ENCODE data around the gene EMD.
A peak's percentile ranks its signal among the peaks of the same experiment; 100 is the strongest.

The EMD gene

GRCh38 chrX:154365997-154366665, 13.0 kb upstream of the EMD start:
- no peak overlapping the region for H2AFZ ChIP-seq (ENCODE audit: low read length, unreplicated experiment)
- peaks cover 14% of the 10 kb centered on the region; the same call in 1 of the 2 replicates for H3K36me3 ChIP-seq (ENCODE audit: insufficient read depth, low read length)

GRCh38 chrX:154366666-154367055, 12.4 kb upstream of the EMD start:
- peaks cover 81% of the 10 kb centered on the region for H3K79me2 ChIP-seq (ENCODE audit: control insufficient read depth, insufficient read depth, low read length, unreplicated experiment)

More at GRCh38 chrX:154365997-154366665, 13.0 kb upstream of the EMD start:
- Histone ChIP-seq H3K4me1 (ENCODE audit: control insufficient read depth, insufficient read depth, low read length, unreplicated experiment) (peaks cover 20% of the 10 kb centered on the region), H3K27ac (ENCODE audit: low read depth, low read length) (peak overlapping the region; percentile 100; the same call in 1 of the 2 replicates), H3K4me3 (ENCODE audit: low read depth, low read length) (no peak overlapping the region), H3K27me3 (ENCODE audit: insufficient read depth, low read length) (no peaks in the 10 kb centered on the region), H3K79me2 (ENCODE audit: control insufficient read depth, insufficient read depth, low read length, unreplicated experiment) (peaks cover 85% of the 10 kb centered on the region)

GRCh38 chrX:154367474-154368308, 11.4 kb upstream of the EMD start:
- H3K4me3 ChIP-seq (ENCODE audit: low read depth, low read length), result peak overlapping the region; percentile 96
- H3K27me3 ChIP-seq (ENCODE audit: insufficient read depth, low read length), result no peaks in the 10 kb centered on the region
- H3K36me3 ChIP-seq (ENCODE audit: insufficient read depth, low read length), result peaks cover 14% of the 10 kb centered on the region; the same call in 1 of the 2 replicates
- peak overlapping the region; percentile 100 for H3K27ac ChIP-seq (ENCODE audit: low read depth, low read length)
- H3K79me2 ChIP-seq (ENCODE audit: control insufficient read depth, insufficient read depth, low read length, unreplicated experiment), result peaks cover 78% of the 10 kb centered on the region
- peaks cover 23% of the 10 kb centered on the region for H3K4me1 ChIP-seq (ENCODE audit: control insufficient read depth, insufficient read depth, low read length, unreplicated experiment)
- no peak overlapping the region for H2AFZ ChIP-seq (ENCODE audit: low read length, unreplicated experiment)

More at GRCh38 chrX:154366666-154367055, 12.4 kb upstream of the EMD start:
- H3K27ac ChIP-seq (ENCODE audit: low read depth, low read length), result peak overlapping the region; percentile 100
- H3K4me1 ChIP-seq (ENCODE audit: control insufficient read depth, insufficient read depth, low read length, unreplicated experiment), result peaks cover 20% of the 10 kb centered on the region
- no peak overlapping the region for H3K4me3 ChIP-seq (ENCODE audit: low read depth, low read length)
- H3K27me3 ChIP-seq (ENCODE audit: insufficient read depth, low read length), result no peaks in the 10 kb centered on the region
- no peak overlapping the region for H2AFZ ChIP-seq (ENCODE audit: low read length, unreplicated experiment)
- H3K36me3 ChIP-seq (ENCODE audit: insufficient read depth, low read length), result peaks cover 14% of the 10 kb centered on the region; the same call in 1 of the 2 replicates

GRCh38 chrX:154368630-154369448, 10.3 kb upstream of the EMD start:
- H3K27me3 ChIP-seq (ENCODE audit: insufficient read depth, low read length), result no peaks in the 10 kb centered on the region
- H3K4me1 ChIP-seq (ENCODE audit: control insufficient read depth, insufficient read depth, low read length, unreplicated experiment), result peaks cover 27% of the 10 kb centered on the region
- H3K4me3 ChIP-seq (ENCODE audit: low read depth, low read length), result peak overlapping the region; percentile 96
- peak overlapping the region; percentile 100 for H3K27ac ChIP-seq (ENCODE audit: low read depth, low read length)
- peaks cover 82% of the 10 kb centered on the region for H3K79me2 ChIP-seq (ENCODE audit: control insufficient read depth, insufficient read depth, low read length, unreplicated experiment)
- H2AFZ ChIP-seq (ENCODE audit: low read length, unreplicated experiment), result no peak overlapping the region
- H3K36me3 ChIP-seq (ENCODE audit: insufficient read depth, low read length), result peaks cover 14% of the 10 kb centered on the region; the same call in 1 of the 2 replicates

- Histone ChIP-seq H3K27ac (ENCODE audit: low read depth, low read length) (peak overlapping the region; percentile 100), H2AFZ (ENCODE audit: low read length, unreplicated experiment) (no peak overlapping the region), H3K4me3 (ENCODE audit: low read depth, low read length) (peak overlapping the region; percentile 96), H3K36me3 (ENCODE audit: insufficient read depth, low read length) (peaks cover 14% of the 10 kb centered on the region; the same call in 1 of the 2 replicates), H3K79me2 (ENCODE audit: control insufficient read depth, insufficient read depth, low read length, unreplicated experiment) (peaks cover 75% of the 10 kb centered on the region), H3K4me1 (ENCODE audit: control insufficient read depth, insufficient read depth, low read length, unreplicated experiment) (peaks cover 24% of the 10 kb centered on the region), H3K27me3 (ENCODE audit: insufficient read depth, low read length) (no peaks in the 10 kb centered on the region)
Observed at GRCh38 chrX:154369449-154370299, 9.4 kb upstream of the EMD start.

GRCh38 chrX:154370300-154371016, 8.6 kb upstream of the EMD start:
- Histone ChIP-seq H3K4me3 (ENCODE audit: low read depth, low read length) (peak overlapping the region; percentile 96), H3K27me3 (ENCODE audit: insufficient read depth, low read length) (no peaks in the 10 kb centered on the region), H3K27ac (ENCODE audit: low read depth, low read length) (peak overlapping the region; percentile 100), H3K79me2 (ENCODE audit: control insufficient read depth, insufficient read depth, low read length, unreplicated experiment) (peaks cover 68% of the 10 kb centered on the region), H3K4me1 (ENCODE audit: control insufficient read depth, insufficient read depth, low read length, unreplicated experiment) (peaks cover 24% of the 10 kb centered on the region), H2AFZ (ENCODE audit: low read length, unreplicated experiment) (no peak overlapping the region), H3K36me3 (ENCODE audit: insufficient read depth, low read length) (peaks cover 14% of the 10 kb centered on the region; the same call in 1 of the 2 replicates)

DNA sequence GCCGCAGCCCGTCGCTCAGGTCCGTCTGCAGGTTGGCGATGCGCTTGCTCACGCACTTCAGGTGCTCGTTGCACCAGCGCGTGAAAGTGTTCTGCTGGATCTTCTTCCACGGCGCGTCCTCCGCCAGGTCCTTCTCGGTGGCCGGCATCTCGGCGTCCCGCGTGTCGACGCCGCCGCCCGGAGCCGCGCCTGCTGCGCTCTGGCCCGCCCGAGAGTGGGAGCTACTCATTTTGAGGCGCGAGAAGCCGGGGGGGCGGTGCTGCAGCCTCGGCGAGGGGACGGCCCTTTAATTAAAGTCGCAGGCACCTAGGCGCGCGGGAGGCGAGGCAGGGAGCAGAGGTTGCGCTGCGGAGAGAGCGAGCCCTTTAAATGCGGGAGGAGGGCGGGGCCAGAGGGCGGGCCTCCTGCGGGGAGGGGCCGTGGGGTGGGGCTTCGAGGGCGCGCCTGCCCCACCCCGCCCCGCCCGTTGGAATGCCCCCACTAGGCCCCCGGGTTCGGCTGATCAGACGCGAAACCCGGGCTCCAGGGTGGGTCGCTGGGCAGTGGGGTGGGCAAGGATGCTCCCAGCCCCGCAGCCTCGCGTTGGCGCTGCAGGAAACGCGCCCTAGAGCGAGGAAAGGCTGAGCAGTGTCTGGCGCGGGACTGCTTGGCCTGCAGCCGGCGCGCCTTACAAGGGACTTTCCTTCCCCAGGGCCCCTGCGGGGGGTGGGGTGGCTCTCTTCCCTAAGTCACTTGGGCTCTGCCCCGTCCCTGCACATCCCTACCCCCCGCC, 7.9 kb upstream of the EMD start:
- Histone ChIP-seq H2AFZ (ENCODE audit: low read length, unreplicated experiment) (no peak overlapping the region), H3K79me2 (ENCODE audit: control insufficient read depth, insufficient read depth, low read length, unreplicated experiment) (peaks cover 60% of the 10 kb centered on the region), H3K4me3 (ENCODE audit: low read depth, low read length) (peak overlapping the region; percentile 96), H3K27ac (ENCODE audit: low read depth, low read length) (peak overlapping the region; percentile 100), H3K36me3 (ENCODE audit: insufficient read depth, low read length) (peaks cover 11% of the 10 kb centered on the region; the same call in 1 of the 2 replicates), H3K27me3 (ENCODE audit: insufficient read depth, low read length) (no peaks in the 10 kb centered on the region), H3K4me1 (ENCODE audit: control insufficient read depth, insufficient read depth, low read length, unreplicated experiment) (peaks cover 24% of the 10 kb centered on the region)

- peak overlapping the region; percentile 50 for H3K27ac ChIP-seq (ENCODE audit: low read depth, low read length)
- H3K4me3 ChIP-seq (ENCODE audit: low read depth, low read length), result peak overlapping the region; percentile 79
- peaks cover 22% of the 10 kb centered on the region for H3K4me1 ChIP-seq (ENCODE audit: control insufficient read depth, insufficient read depth, low read length, unreplicated experiment)
- H2AFZ ChIP-seq (ENCODE audit: low read length, unreplicated experiment), result no peak overlapping the region
- peaks cover 10% of the 10 kb centered on the region; the same call in 1 of the 2 replicates for H3K36me3 ChIP-seq (ENCODE audit: insufficient read depth, low read length)
- no peaks in the 10 kb centered on the region for H3K27me3 ChIP-seq (ENCODE audit: insufficient read depth, low read length)
- H3K79me2 ChIP-seq (ENCODE audit: control insufficient read depth, insufficient read depth, low read length, unreplicated experiment), result peaks cover 54% of the 10 kb centered on the region
Observed at GRCh38 chrX:154371789-154372300, 7.2 kb upstream of the EMD start.

Data from ACC112 (cell line).